CD4-positive, CD25-positive, alpha-beta regulatory T cell (primary cell): ENCODE measurements around the gene ZNF366. TPM values are rescaled to one million over a fixed set of nuclear protein-coding genes. Genes with fewer than 3 reads are reported as not detected.
A peak's percentile ranks its signal among the peaks of the same experiment; 100 is the strongest.

Experiments
- ATAC-seq, 2 donors: fragments of 150-1000 bp; cut with Tn5 transposase; one replicate each; pipeline ENCODE4 v1.10.0; 2021; ENCODE audit warnings: low read depth in 2 of 2, moderate number of reproducible peaks in 2 of 2, moderate library complexity in 1 of 2
- DNase-seq, 3 donors: peaks; one replicate each; pipeline versions ENCODE4 v3.0.0 to v3.0.0-alpha.2; 2012 to 2022; ENCODE audit warnings: mixed read lengths in 1 of 3
- H3K27ac ChIP-seq: one replicate; pipeline ENCODE4 v1.7.0; 2013; ENCODE audit warnings: mild to moderate bottlenecking, low read length; ENCODE audit not compliant: insufficient read depth, poor library complexity, severe bottlenecking
- H3K27me3 ChIP-seq: one replicate; pipeline ENCODE4 v1.7.0; 2013; ENCODE audit warnings: low read length; ENCODE audit not compliant: control insufficient read depth, insufficient read depth
- H3K36me3 ChIP-seq: one replicate; pipeline ENCODE4 v1.7.0; 2013; ENCODE audit warnings: mild to moderate bottlenecking, low read length, moderate library complexity; ENCODE audit not compliant: control insufficient read depth, insufficient read depth
- H3K4me1 ChIP-seq: 2 replicates; pipeline ENCODE4 v1.7.0; 2013; ENCODE audit warnings: mild to moderate bottlenecking, low read length; ENCODE audit not compliant: insufficient read depth, control insufficient read depth, poor library complexity, severe bottlenecking
- H3K4me3 ChIP-seq: one replicate; pipeline ENCODE4 v1.7.0; 2013; ENCODE audit warnings: low read depth, mild to moderate bottlenecking, low read length, moderate library complexity
- H3K9me3 ChIP-seq, 2 experiments: 1 replicate in 1 of 2; 2 replicates in 1 of 2; pipeline ENCODE4 v1.7.0; 2013; ENCODE audit warnings: low read length in 2 of 2, mild to moderate bottlenecking in 1 of 2, moderate library complexity in 1 of 2; ENCODE audit not compliant: control insufficient read depth in 2 of 2
- H3K27ac Mint-ChIP-seq, 3 donors: one replicate each; pipeline ENCODE4 v1.8.0; 2020 to 2022; ENCODE audit warnings: mild to moderate bottlenecking in 3 of 3, mixed read lengths in 3 of 3, moderate library complexity in 2 of 3
- H3K27me3 Mint-ChIP-seq: one replicate; pipeline ENCODE4 v1.8.0; 2022; ENCODE audit warnings: mild to moderate bottlenecking, mixed read lengths
- H3K36me3 Mint-ChIP-seq: one replicate; pipeline ENCODE4 v1.8.0; 2020; ENCODE audit warnings: mixed read lengths
- H3K4me1 Mint-ChIP-seq, 4 donors: one replicate each; pipeline ENCODE4 v1.8.0; 2020 to 2022; ENCODE audit warnings: mixed read lengths in 4 of 4, mild to moderate bottlenecking in 1 of 4
- H3K4me3 Mint-ChIP-seq, 4 donors: one replicate each; pipeline ENCODE4 v1.8.0; 2020 to 2022; ENCODE audit warnings: mild to moderate bottlenecking in 4 of 4, mixed read lengths in 4 of 4, moderate library complexity in 3 of 4
- H3K9me3 Mint-ChIP-seq, 7 donors: one replicate each; pipeline ENCODE4 v1.8.0; 2020 to 2022; ENCODE audit warnings: mixed read lengths in 7 of 7, mild to moderate bottlenecking in 3 of 7, moderate library complexity in 2 of 7
- polyA plus RNA-seq, 4 donors: library from polyadenylated mRNA; unstranded; fragments of 300-500 nt; fragmentation: Illumina TruSeq; gene quantifications; one replicate each; pipeline ENCODE4 v1.2.3, GENCODE V29; 2021
- total RNA-seq: library from RNA; stranded (reverse); gene quantifications from one replicate; pipeline ENCODE4 v1.2.3, GENCODE V29; 2022

ZNF366 gene
- total and polyA plus RNA-seq, 5 donors from 2014 or later = not detected

- peaks cover 11% of the 10 kb centered on the region for H3K27me3 Mint-ChIP-seq
- H3K36me3 Mint-ChIP-seq = no peaks in the 10 kb centered on the region
- H3K4me1 Mint-ChIP-seq = no peaks in the 10 kb centered on the region
- no peak overlapping the region for H3K27ac ChIP-seq
- H3K9me3 ChIP-seq = peaks cover 0 to 4% of the 10 kb centered on the region in 2 experiments
- H3K4me1 ChIP-seq = no peaks in the 10 kb centered on the region
- no peaks in the 10 kb centered on the region for H3K36me3 ChIP-seq
- no peak for DNase-seq
- no peaks in the 10 kb centered on the region for H3K27me3 ChIP-seq
- H3K9me3 Mint-ChIP-seq = peaks cover 0 to 13% (median 9%) of the 10 kb centered on the region in 7 donors
- H3K4me3 ChIP-seq = no peak overlapping the region
- ATAC-seq = no peak
- H3K27ac Mint-ChIP-seq = no peak overlapping the region
- no peak overlapping the region for H3K4me3 Mint-ChIP-seq
Measured at GRCh38 chr5:72543365-72543764, 36.2 kb upstream of the ZNF366 start.

GRCh38 chr5:72542695-72543094 lies 35.5 kb upstream of the ZNF366 start:
- no peaks in the 10 kb centered on the region for H3K27me3 ChIP-seq
- Mint-ChIP-seq H3K27me3 (peaks cover 10% of the 10 kb centered on the region), H3K9me3 (peaks cover 0 to 10% (median 7%) of the 10 kb centered on the region in 7 donors), H3K27ac (no peak overlapping the region), H3K4me3 (no peak overlapping the region), H3K4me1 (no peaks in the 10 kb centered on the region), H3K36me3 (no peaks in the 10 kb centered on the region)
- ATAC-seq (no peak), DNase-seq (no peak)
- no peaks in the 10 kb centered on the region for H3K4me1 ChIP-seq
- no peaks in the 10 kb centered on the region for H3K36me3 ChIP-seq
- no peak overlapping the region for H3K27ac ChIP-seq
- H3K4me3 ChIP-seq = no peak overlapping the region
- no peaks in the 10 kb centered on the region for H3K9me3 ChIP-seq

GRCh38 chr5:72541501-72542225 lies 34.5 kb upstream of the ZNF366 start:
- no peaks in the 10 kb centered on the region for H3K36me3 ChIP-seq
- H3K27ac ChIP-seq = no peak overlapping the region
- ATAC-seq (no peak), DNase-seq (no peak)
- H3K9me3 Mint-ChIP-seq = peaks cover 0 to 9% (median 6%) of the 10 kb centered on the region in 7 donors
- H3K9me3 ChIP-seq = no peaks in the 10 kb centered on the region
- H3K27ac Mint-ChIP-seq = no peak overlapping the region
- no peak overlapping the region for H3K4me3 ChIP-seq
- no peaks in the 10 kb centered on the region for H3K36me3 Mint-ChIP-seq
- H3K4me1 Mint-ChIP-seq = no peaks in the 10 kb centered on the region
- H3K27me3 Mint-ChIP-seq = peaks cover 8% of the 10 kb centered on the region
- no peak overlapping the region for H3K4me3 Mint-ChIP-seq
- H3K4me1 ChIP-seq = no peaks in the 10 kb centered on the region
- peaks cover 3% of the 10 kb centered on the region for H3K27me3 ChIP-seq

- Mint-ChIP-seq H3K27ac (peak overlapping the region in 1 of 3 donors; percentile 5), H3K9me3 (peaks cover 0 to 9% (median 3%) of the 10 kb centered on the region in 7 donors), H3K4me1 (no peaks in the 10 kb centered on the region), H3K4me3 (no peak overlapping the region), H3K36me3 (no peaks in the 10 kb centered on the region), H3K27me3 (peaks cover 8% of the 10 kb centered on the region)
- Histone ChIP-seq H3K27ac (no peak overlapping the region), H3K9me3 (no peaks in the 10 kb centered on the region), H3K4me3 (no peak overlapping the region), H3K27me3 (peaks cover 3% of the 10 kb centered on the region), H3K4me1 (no peaks in the 10 kb centered on the region), H3K36me3 (no peaks in the 10 kb centered on the region)
- DNase-seq (no peak), ATAC-seq (no peak)
Measured at GRCh38 chr5:72540759-72541438, 33.7 kb upstream of the ZNF366 start.

GRCh38 chr5:72539726-72540125 lies 32.5 kb upstream of the ZNF366 start:
- no peak overlapping the region for H3K27ac ChIP-seq
- H3K9me3 ChIP-seq = no peaks in the 10 kb centered on the region
- DNase-seq = no peak
- H3K4me1 Mint-ChIP-seq = no peaks in the 10 kb centered on the region
- peaks cover 0 to 3% (median 2%) of the 10 kb centered on the region in 7 donors for H3K9me3 Mint-ChIP-seq
- H3K4me3 ChIP-seq = no peak overlapping the region
- no peak overlapping the region for H3K4me3 Mint-ChIP-seq
- H3K36me3 Mint-ChIP-seq = no peaks in the 10 kb centered on the region
- H3K27ac Mint-ChIP-seq = no peak overlapping the region
- no peaks in the 10 kb centered on the region for H3K36me3 ChIP-seq
- ATAC-seq = no peak
- H3K27me3 ChIP-seq = peaks cover 3% of the 10 kb centered on the region
- no peaks in the 10 kb centered on the region for H3K4me1 ChIP-seq
- peaks cover 9% of the 10 kb centered on the region for H3K27me3 Mint-ChIP-seq

GRCh38 chr5:72539038-72539437 lies 31.8 kb upstream of the ZNF366 start:
- H3K4me3 Mint-ChIP-seq = no peak overlapping the region
- H3K36me3 ChIP-seq = no peaks in the 10 kb centered on the region
- DNase-seq (no peak), ATAC-seq (no peak)
- no peaks in the 10 kb centered on the region for H3K36me3 Mint-ChIP-seq
- peaks cover 15% of the 10 kb centered on the region for H3K27me3 Mint-ChIP-seq
- H3K9me3 ChIP-seq = no peaks in the 10 kb centered on the region
- H3K9me3 Mint-ChIP-seq = peaks cover 0 to 3% (median 0%) of the 10 kb centered on the region in 7 donors
- no peak overlapping the region for H3K27ac Mint-ChIP-seq
- H3K4me1 Mint-ChIP-seq = no peaks in the 10 kb centered on the region
- H3K4me1 ChIP-seq = no peaks in the 10 kb centered on the region
- no peak overlapping the region for H3K4me3 ChIP-seq
- H3K27me3 ChIP-seq = peaks cover 3% of the 10 kb centered on the region
- H3K27ac ChIP-seq = no peak overlapping the region

GRCh38 chr5:72537166-72537565 lies 30.0 kb upstream of the ZNF366 start:
- peaks cover 15% of the 10 kb centered on the region for H3K27me3 Mint-ChIP-seq
- peaks cover 0 to 9% (median 5%) of the 10 kb centered on the region in 7 donors for H3K9me3 Mint-ChIP-seq
- Histone ChIP-seq H3K4me3 (no peak overlapping the region), H3K4me1 (no peaks in the 10 kb centered on the region), H3K36me3 (no peaks in the 10 kb centered on the region), H3K9me3 (peaks cover 0 to 3% of the 10 kb centered on the region in 2 experiments), H3K27me3 (peaks cover 3% of the 10 kb centered on the region), H3K27ac (no peak overlapping the region)
- DNase-seq (no peak), ATAC-seq (no peak)
- no peaks in the 10 kb centered on the region for H3K36me3 Mint-ChIP-seq
- H3K27ac Mint-ChIP-seq = no peak overlapping the region
- H3K4me1 Mint-ChIP-seq = no peaks in the 10 kb centered on the region
- H3K4me3 Mint-ChIP-seq = no peak overlapping the region
